ENCODE measurements around the gene HOXC13.

Gene HOXC13

DNA sequence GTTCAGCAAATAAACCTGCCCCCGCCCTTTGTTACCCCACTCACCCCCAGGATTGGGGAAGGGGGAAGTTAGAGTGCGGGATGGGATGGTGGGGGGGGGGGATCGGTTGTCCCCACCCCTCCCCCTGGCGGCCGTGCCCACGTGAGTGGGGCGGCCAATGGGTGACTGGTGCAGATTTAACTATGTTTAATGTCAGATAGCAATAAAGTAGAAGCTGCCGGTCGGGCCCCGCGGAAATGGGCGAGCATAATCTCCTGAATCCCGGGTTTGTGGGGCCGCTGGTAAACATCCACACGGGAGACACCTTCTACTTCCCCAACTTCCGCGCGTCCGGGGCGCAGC lies 16.0 kb downstream of the HOXC13 start, which contains the start of gene HOXC12:
Gene HOXC12, plus strand, starts transcription at position 210 of the 342 bp plus-strand sequence. Its CDS starts 27 bp downstream, at position 237.
- in situ Hi-C loops (cut with MboI; ENCODE audit: low sequenced_read_pairs, unreplicated experiment): no loop called here
- DNase-seq (ENCODE audit: low spot score): no peak
- TF ChIP-seq, protein P1, sequence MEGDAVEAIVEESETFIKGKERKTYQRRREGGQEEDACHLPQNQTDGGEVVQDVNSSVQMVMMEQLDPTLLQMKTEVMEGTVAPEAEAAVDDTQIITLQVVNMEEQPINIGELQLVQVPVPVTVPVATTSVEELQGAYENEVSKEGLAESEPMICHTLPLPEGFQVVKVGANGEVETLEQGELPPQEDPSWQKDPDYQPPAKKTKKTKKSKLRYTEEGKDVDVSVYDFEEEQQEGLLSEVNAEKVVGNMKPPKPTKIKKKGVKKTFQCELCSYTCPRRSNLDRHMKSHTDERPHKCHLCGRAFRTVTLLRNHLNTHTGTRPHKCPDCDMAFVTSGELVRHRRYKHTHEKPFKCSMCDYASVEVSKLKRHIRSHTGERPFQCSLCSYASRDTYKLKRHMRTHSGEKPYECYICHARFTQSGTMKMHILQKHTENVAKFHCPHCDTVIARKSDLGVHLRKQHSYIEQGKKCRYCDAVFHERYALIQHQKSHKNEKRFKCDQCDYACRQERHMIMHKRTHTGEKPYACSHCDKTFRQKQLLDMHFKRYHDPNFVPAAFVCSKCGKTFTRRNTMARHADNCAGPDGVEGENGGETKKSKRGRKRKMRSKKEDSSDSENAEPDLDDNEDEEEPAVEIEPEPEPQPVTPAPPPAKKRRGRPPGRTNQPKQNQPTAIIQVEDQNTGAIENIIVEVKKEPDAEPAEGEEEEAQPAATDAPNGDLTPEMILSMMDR (IDR thresholded peaks at IDR 0.05; ENCODE audit: borderline replicate concordance, control extremely low read depth, extremely low read depth, insufficient read depth, missing control alignments): no peak

DNA sequence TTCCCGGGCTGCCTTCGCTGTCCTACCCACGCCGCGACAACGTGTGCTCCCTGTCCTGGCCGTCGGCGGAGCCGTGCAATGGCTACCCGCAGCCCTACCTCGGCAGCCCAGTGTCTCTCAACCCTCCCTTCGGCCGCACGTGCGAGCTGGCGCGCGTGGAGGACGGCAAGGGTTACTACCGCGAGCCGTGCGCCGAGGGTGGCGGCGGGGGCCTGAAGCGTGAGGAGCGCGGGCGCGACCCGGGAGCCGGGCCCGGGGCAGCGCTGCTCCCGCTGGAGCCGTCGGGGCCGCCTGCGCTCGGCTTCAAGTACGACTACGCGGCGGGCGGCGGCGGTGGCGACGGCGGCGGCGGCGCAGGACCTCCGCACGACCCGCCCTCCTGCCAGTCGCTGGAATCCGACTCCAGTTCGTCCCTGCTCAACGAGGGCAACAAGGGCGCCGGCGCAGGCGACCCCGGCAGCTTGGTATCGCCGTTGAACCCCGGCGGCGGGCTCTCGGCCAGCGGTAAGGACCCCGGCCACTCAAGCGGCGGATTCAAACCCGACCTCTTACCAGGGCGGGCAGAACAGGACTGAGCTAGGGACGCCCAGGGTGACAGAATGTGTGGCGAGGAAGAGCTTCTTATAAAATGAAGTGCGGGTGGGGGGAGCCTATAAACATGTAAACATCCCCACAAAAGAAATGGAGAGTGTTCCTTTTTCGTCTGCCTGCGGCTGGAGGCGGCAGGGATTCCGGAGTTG lies 16.6 kb downstream of the HOXC13 start:
- in situ Hi-C loops (cut with MboI; ENCODE audit: low sequenced_read_pairs, unreplicated experiment): no loop called here
- TF ChIP-seq, protein P1 (IDR thresholded peaks at IDR 0.05; ENCODE audit: borderline replicate concordance, control extremely low read depth, extremely low read depth, insufficient read depth, missing control alignments): no peak
- DNase-seq (ENCODE audit: low spot score): no peak

DNA sequence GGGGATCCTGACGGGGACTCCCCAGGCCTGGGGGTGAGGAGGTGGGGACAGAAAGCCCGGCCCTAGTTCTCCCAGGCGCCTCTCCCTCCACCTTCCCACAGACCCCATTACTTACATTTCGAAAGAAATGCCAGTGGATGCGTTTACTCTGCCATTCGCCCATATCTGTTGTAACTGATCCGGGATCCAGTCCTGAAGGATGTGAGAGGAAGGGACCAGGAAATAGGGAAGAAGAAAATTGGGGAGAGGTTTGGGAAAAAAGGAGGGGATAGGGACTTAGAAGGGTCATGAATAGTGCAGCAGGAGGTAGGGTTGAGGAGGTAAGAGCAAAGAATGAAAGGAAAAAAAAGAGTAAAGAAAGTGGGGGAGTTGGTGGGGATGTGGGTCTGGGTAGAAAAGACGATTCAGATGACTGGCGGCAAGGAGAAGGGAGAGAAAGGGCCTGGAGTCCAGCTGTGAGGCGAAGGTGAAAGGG lies 17.2 kb downstream of the HOXC13 start:
- TF ChIP-seq, protein P1 (IDR thresholded peaks at IDR 0.05; ENCODE audit: borderline replicate concordance, control extremely low read depth, extremely low read depth, insufficient read depth, missing control alignments): no peak
- in situ Hi-C loops (cut with MboI; ENCODE audit: low sequenced_read_pairs, unreplicated experiment): no loop called here
- no peak for DNase-seq (ENCODE audit: low spot score)

DNA sequence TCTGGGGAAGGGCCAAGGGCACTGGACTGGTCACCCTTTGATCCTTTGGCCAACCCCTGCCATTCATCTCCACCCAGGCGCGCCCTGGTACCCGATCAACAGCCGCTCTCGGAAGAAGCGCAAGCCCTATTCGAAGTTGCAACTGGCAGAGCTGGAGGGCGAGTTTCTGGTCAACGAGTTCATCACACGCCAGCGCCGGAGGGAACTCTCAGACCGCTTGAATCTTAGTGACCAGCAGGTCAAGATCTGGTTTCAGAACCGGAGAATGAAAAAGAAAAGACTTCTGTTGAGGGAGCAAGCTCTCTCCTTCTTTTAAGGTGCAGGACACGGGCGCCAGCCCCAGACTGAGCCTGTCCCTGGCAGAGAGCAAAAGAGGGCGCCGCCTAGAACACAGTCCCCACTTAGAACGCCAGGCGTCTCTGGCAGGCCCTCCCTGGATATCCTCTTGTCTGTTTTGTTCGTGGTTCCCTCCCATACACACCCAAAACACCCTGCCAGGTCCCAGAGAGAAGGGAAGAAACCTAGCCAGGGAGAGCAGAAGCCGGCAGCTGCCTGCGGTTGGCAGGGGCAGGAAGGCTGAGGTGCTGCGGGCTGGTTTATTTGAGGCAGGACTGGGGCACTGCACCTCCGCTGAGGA lies 17.7 kb downstream of the HOXC13 start:
- in situ Hi-C loops (cut with MboI; ENCODE audit: low sequenced_read_pairs, unreplicated experiment): no loop called here
- DNase-seq (ENCODE audit: low spot score): no peak
- TF ChIP-seq, protein P1 (IDR thresholded peaks at IDR 0.05; ENCODE audit: borderline replicate concordance, control extremely low read depth, extremely low read depth, insufficient read depth, missing control alignments): no peak

DNA sequence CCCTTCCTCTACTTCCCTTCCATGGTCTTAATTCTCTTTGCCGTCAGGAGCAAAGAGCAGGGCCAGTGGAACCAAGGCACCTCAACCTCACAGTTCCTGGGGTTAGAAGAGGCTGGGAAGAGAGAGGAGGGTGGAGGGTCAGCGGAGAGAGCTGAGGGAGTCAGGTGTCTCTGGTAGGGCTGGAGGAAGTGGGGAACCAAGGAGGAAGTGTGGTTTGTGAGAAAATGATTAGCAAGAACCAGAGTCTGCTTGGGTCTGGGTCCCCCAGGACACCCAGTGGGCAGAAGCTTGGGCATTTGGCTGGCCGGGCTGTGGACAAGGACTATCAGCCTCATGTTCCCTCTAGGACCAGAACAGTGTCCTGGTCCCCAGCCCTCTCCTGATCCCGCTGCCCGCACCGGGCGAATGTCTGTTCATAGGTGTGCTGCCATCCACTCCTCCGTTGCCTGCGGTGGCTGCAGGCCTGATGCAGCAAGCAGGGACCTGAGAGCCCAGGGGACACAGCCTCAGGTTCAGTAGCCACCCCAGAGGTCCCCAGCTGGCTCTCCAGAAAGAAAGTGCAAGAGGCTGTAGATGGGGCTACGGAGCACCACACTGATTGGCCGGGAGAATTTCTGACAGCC lies 18.4 kb downstream of the HOXC13 start:
- in situ Hi-C loops (cut with MboI; ENCODE audit: low sequenced_read_pairs, unreplicated experiment): no loop called here
- DNase-seq (ENCODE audit: low spot score): no peak
- TF ChIP-seq, protein P1 (IDR thresholded peaks at IDR 0.05; ENCODE audit: borderline replicate concordance, control extremely low read depth, extremely low read depth, insufficient read depth, missing control alignments): no peak

DNA sequence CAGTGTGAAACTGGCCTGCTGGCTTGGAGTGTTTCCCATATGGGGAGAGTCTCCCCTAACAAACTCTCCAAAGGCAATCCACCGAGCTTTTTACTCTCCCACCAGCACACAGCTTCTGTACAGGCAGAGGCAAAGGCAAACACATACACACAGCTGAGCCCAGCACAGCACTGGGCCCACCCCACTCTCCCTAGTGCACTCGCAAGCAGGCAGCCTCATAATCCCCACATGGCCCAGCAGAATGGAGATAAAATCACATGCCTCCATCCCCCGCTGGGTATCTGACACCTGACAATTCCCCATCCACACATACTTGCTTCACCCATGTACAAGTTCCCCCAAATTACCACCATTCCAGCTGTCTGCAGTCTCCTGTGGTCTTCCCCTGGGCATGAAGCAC lies 19.5 kb downstream of the HOXC13 start:
- in situ Hi-C loops (cut with MboI; ENCODE audit: low sequenced_read_pairs, unreplicated experiment): no loop called here
- TF ChIP-seq, protein P1 (IDR thresholded peaks at IDR 0.05; ENCODE audit: borderline replicate concordance, control extremely low read depth, extremely low read depth, insufficient read depth, missing control alignments): no peak
- DNase-seq (ENCODE audit: low spot score): no peak

Measured in GM13976 (cell line).